ENCODE measurements around the gene PVR. TPM values are rescaled to one million over a fixed set of nuclear protein-coding genes. Genes with fewer than 3 reads are reported as not detected.

Gene PVR
- total and polyA plus RNA-seq, 9 of the 15 experiments (the other 6 are each of a cell fraction or from before 2014, with no cell fraction given), result 0.89 to 14.5 (median 9.8) TPM

- POLR2A ChIA-PET, result no interaction called here
- H3K4me2 ChIP-seq (ENCODE audit: insufficient read depth, low read length), result no peak overlapping the region
- FAIRE-seq, result no peak
- no peaks in the 10 kb centered on the region for H3K9me3 ChIP-seq (replicated peaks; ENCODE audit: control insufficient read depth, insufficient read depth, low read depth, low read length)
- CTCF ChIA-PET (ENCODE audit: low intra/inter-chr PET ratio), result no interaction called here
- TF ChIP-seq, protein P1, sequence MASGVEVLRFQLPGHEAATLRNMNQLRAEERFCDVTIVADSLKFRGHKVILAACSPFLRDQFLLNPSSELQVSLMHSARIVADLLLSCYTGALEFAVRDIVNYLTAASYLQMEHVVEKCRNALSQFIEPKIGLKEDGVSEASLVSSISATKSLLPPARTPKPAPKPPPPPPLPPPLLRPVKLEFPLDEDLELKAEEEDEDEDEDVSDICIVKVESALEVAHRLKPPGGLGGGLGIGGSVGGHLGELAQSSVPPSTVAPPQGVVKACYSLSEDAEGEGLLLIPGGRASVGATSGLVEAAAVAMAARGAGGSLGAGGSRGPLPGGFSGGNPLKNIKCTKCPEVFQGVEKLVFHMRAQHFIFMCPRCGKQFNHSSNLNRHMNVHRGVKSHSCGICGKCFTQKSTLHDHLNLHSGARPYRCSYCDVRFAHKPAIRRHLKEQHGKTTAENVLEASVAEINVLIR (CRISPR knock-in tag; IDR thresholded peaks at IDR 0.05), result no peak
- TF ChIP-seq IRF9 (tag; IDR thresholded peaks at IDR 0.05) (no peak), PCBP2 (IDR thresholded peaks at IDR 0.05; ENCODE audit: low read depth, low read length, poor library complexity, severe bottlenecking) (no peak), KAT2B (IDR thresholded peaks at IDR 0.05; ENCODE audit: low read depth, low read length) (no peak), RBM15 (IDR thresholded peaks at IDR 0.05; ENCODE audit: insufficient read depth, low read length) (no peak), ZNF41 (CRISPR knock-in tag; conservative IDR thresholded peaks at IDR 0.05) (no peak), ZNF280A (IDR thresholded peaks at IDR 0.05; ENCODE audit: low read depth, partially characterized antibody) (no peak), ZNF143 (CRISPR knock-in tag; IDR thresholded peaks at IDR 0.05) (no peak), ZC3H11A (IDR thresholded peaks at IDR 0.05; ENCODE audit: low read depth, low read length) (no peak), HMGN3 (IDR thresholded peaks at IDR 0.05; ENCODE audit: borderline replicate concordance, extremely low read depth, insufficient read length, low read depth, low read length) (no peak)
- BruUV-seq (replicated peaks), result no TSS peak
- H2AFZ ChIP-seq (ENCODE audit: low read depth, low read length), result no peak overlapping the region
- H4K20me1 ChIP-seq (replicated peaks; ENCODE audit: control insufficient read depth, insufficient read depth, low read length), result no peaks in the 10 kb centered on the region
- no peaks in the 10 kb centered on the region for H3K9me1 ChIP-seq (ENCODE audit: control insufficient read depth, insufficient read depth, low read length)
- no peak for ATAC-seq
- H3K79me2 ChIP-seq (ENCODE audit: control insufficient read depth, insufficient read depth, low read length), result no peaks in the 10 kb centered on the region
- in situ Hi-C loops (cut with MboI), result no loop called here
- peak overlapping the region in 1 of 2 experiments; percentile 31; a peak in 1 of 4 replicates for H3K9ac ChIP-seq (ENCODE audit: insufficient read depth in 1 of 2, low read depth in 2 of 2, low read length in 2 of 2)
- H3K27me3 ChIP-seq (ENCODE audit: control insufficient read depth in 2 of 2, insufficient read depth in 2 of 2, low read length in 2 of 2), result no peaks in the 10 kb centered on the region
- peaks cover 4 to 31% of the 10 kb centered on the region in 2 experiments; a peak in 4 of 5 replicates for H3K4me1 ChIP-seq (replicated peaks in 1 of 2; ENCODE audit: control insufficient read depth in 2 of 2, insufficient read depth in 2 of 2, low read length in 2 of 2)
- 71% methylated on average over 15 of the region's 15 CpGs for WGBS (ENCODE audit: insufficient coverage, low coverage, missing lambda C conversion rate)
- DNase-seq (ENCODE audit: extremely low read depth in 1 of 4, low spot score in 3 of 4), result no peak
- no peak overlapping the region for H3K27ac ChIP-seq (ENCODE audit: extremely low read depth, low read depth, low read length)
- H3K4me3 ChIP-seq, result no peak overlapping the region
- intact Hi-C loops (cut with micrococcal nuclease), result no loop called here
- H3K36me3 ChIP-seq (ENCODE audit: control insufficient read depth, insufficient read depth, low read length), result no peaks in the 10 kb centered on the region
These were observed 57.5 kb downstream of the PVR start for GRCh38 chr19:44701228-44701627.
